HG03520 (cell line): ENCODE results near the gene SORBS1.

ENCODE experiments used
- ATAC-seq: cut with Tn5 transposase; IDR thresholded peaks from one replicate; pipeline ENCODE4 v1.9.1; 2021; ENCODE audit warnings: mild to moderate bottlenecking, moderate library complexity; ENCODE audit not compliant: unreplicated experiment

Gene SORBS1

GRCh38 chr10:95279042-95279820, 281.9 kb downstream of the SORBS1 start:
- no peak for ATAC-seq

- no peak for ATAC-seq
Observed at GRCh38 chr10:95278061-95278988, 282.8 kb downstream of the SORBS1 start.

- ATAC-seq, result no peak
Observed at GRCh38 chr10:95277614-95278013, 283.6 kb downstream of the SORBS1 start.

GRCh38 chr10:95277201-95277570, 284.0 kb downstream of the SORBS1 start:
- no peak for ATAC-seq

- no peak for ATAC-seq
Observed at GRCh38 chr10:95276367-95277200, 284.6 kb downstream of the SORBS1 start.

GRCh38 chr10:95275726-95276366, 285.3 kb downstream of the SORBS1 start:
- ATAC-seq, result no peak

- ATAC-seq, result no peak
Observed at GRCh38 chr10:95273393-95274312, 287.5 kb downstream of the SORBS1 start.

- no peak for ATAC-seq
Observed at GRCh38 chr10:95268438-95268837, 292.7 kb downstream of the SORBS1 start.

GRCh38 chr10:95267251-95267650, 293.9 kb downstream of the SORBS1 start:
- ATAC-seq, result no peak

GRCh38 chr10:95266674-95267095, 294.5 kb downstream of the SORBS1 start:
- peak; percentile 94 for ATAC-seq

GRCh38 chr10:95265572-95265971, 295.6 kb downstream of the SORBS1 start:
- no peak for ATAC-seq

- ATAC-seq, result no peak
Observed at GRCh38 chr10:95264227-95265051, 296.7 kb downstream of the SORBS1 start.

- no peak for ATAC-seq
Observed at GRCh38 chr10:95263864-95264226, 297.3 kb downstream of the SORBS1 start.

- no peak for ATAC-seq
Observed at GRCh38 chr10:95262763-95263518, 298.2 kb downstream of the SORBS1 start.

GRCh38 chr10:95261926-95262325, 299.2 kb downstream of the SORBS1 start:
- ATAC-seq, result no peak
